ENCODE data around the gene TBC1D14. TPM values are rescaled to one million over a fixed set of nuclear protein-coding genes. Genes with fewer than 3 reads are reported as not detected.

Gene TBC1D14
- total and polyA plus RNA-seq, 9 of the 15 experiments (the other 6 are each of a cell fraction or from before 2014, with no cell fraction given), result 2.1 to 59.6 (median 44.8) TPM

DNA sequence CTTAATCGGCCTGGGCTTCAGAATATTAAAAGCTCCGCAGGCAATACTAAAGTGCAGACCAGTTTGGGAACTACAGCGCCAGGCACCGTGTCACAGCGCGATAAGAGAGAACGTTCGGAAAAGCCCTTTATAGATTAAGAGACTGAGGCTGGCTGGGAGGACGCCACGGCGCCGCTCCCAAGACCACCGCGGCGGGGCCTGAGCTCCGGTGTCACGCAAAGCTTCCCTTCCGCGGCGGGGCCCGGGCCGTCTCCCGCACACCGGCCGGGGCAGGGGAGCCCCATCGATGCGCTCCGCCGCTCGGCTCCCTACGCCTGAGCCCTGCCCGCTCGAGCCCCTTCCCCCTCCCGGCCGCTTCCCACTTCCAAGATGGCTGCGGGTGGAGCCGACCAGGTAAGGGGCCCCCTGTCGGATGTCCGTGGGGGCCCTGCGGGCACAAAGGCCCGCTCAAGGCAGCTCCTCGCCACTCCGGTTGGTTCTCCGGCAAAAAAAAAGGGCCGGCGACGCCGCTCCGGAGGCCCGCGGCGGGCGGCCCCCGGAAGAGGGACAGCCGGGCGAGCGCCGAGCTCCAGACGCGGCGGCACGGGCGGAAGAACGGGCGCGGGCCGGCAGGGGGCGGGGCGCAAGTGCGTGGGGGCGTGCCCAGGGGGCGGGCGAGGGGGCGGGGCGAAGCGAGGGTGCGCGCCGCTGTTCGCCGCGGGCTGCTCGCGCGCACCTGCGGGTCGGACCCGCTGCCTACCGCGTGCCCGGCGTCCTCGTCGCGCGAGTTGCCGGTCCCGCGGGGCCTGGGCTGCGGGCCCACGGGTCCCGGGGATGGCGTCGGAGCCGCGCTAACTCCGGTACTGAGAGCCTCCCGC, at the start of gene TBC1D14 (continued):
- TF ChIP-seq, protein P1, sequence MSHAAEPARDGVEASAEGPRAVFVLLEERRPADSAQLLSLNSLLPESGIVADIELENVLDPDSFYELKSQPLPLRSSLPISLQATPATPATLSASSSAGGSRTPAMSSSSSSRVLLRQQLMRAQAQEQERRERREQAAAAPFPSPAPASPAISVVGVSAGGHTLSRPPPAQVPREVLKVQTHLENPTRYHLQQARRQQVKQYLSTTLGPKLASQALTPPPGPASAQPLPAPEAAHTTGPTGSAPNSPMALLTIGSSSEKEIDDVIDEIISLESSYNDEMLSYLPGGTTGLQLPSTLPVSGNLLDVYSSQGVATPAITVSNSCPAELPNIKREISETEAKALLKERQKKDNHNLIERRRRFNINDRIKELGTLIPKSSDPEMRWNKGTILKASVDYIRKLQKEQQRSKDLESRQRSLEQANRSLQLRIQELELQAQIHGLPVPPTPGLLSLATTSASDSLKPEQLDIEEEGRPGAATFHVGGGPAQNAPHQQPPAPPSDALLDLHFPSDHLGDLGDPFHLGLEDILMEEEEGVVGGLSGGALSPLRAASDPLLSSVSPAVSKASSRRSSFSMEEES (CRISPR knock-in tag; IDR thresholded peaks at IDR 0.05), result no peak
- TF ChIP-seq POLR2G (IDR thresholded peaks at IDR 0.05; ENCODE audit: low read depth, low read length) (peak; percentile 96), CBFA2T3 (IDR thresholded peaks at IDR 0.05) (peak; percentile 36), STAT5B (CRISPR knock-in tag; IDR thresholded peaks at IDR 0.05) (no peak), CEBPB (tag; IDR thresholded peaks at IDR 0.05) (no peak; the same call in 1 of the 2 replicates), ELF2 (CRISPR knock-in tag; IDR thresholded peaks at IDR 0.05) (peak; percentile 99), RNF2 (IDR thresholded peaks at IDR 0.05) (0 out of 2 replicates have a peak, but pooled peaks have one; percentile 16), NR2C2 (CRISPR knock-in tag; IDR thresholded peaks at IDR 0.05) (no peak), NR2C2 (tag; IDR thresholded peaks at IDR 0.05) (peak; percentile 81), PHF8 (IDR thresholded peaks at IDR 0.05; ENCODE audit: borderline replicate concordance, low read length) (peak; percentile 89), MYBL2 (IDR thresholded peaks at IDR 0.05; ENCODE audit: low read depth) (no peak), MYBL2 (CRISPR knock-in tag; IDR thresholded peaks at IDR 0.05; ENCODE audit: borderline replicate concordance) (no peak), ZNF12 (CRISPR knock-in tag; IDR thresholded peaks at IDR 0.05) (peak; percentile 65; the same call in 1 of the 2 replicates), KAT2B (IDR thresholded peaks at IDR 0.05; ENCODE audit: low read depth, low read length) (peak; percentile 87), BRCA1 (IDR thresholded peaks at IDR 0.05) (no peak), BRCA1 (CRISPR knock-in tag; IDR thresholded peaks at IDR 0.05) (no peak), ZNF696 (CRISPR knock-in tag; conservative IDR thresholded peaks at IDR 0.05) (no peak), ZNF316 (IDR thresholded peaks at IDR 0.05) (no peak), ZNF408 (CRISPR knock-in tag; IDR thresholded peaks at IDR 0.05; ENCODE audit: low read depth) (no peak), RBBP5 (IDR thresholded peaks at IDR 0.05; ENCODE audit: borderline replicate concordance, insufficient read depth, low read length, poor library complexity, severe bottlenecking) (peak; percentile 97)
- TF ChIP-seq, protein P2, sequence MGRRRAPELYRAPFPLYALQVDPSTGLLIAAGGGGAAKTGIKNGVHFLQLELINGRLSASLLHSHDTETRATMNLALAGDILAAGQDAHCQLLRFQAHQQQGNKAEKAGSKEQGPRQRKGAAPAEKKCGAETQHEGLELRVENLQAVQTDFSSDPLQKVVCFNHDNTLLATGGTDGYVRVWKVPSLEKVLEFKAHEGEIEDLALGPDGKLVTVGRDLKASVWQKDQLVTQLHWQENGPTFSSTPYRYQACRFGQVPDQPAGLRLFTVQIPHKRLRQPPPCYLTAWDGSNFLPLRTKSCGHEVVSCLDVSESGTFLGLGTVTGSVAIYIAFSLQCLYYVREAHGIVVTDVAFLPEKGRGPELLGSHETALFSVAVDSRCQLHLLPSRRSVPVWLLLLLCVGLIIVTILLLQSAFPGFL (CRISPR knock-in tag; IDR thresholded peaks at IDR 0.05), result 0 out of 2 replicates have a peak, but pooled peaks have one; percentile 20
- TF ChIP-seq, protein P3, sequence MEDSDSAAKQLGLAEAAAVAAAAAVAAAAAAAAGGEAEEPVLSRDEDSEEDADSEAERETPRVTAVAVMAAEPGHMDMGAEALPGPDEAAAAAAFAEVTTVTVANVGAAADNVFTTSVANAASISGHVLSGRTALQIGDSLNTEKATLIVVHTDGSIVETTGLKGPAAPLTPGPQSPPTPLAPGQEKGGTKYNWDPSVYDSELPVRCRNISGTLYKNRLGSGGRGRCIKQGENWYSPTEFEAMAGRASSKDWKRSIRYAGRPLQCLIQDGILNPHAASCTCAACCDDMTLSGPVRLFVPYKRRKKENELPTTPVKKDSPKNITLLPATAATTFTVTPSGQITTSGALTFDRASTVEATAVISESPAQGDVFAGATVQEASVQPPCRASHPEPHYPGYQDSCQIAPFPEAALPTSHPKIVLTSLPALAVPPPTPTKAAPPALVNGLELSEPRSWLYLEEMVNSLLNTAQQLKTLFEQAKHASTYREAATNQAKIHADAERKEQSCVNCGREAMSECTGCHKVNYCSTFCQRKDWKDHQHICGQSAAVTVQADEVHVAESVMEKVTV (CRISPR knock-in tag; IDR thresholded peaks at IDR 0.05), result 0 out of 2 replicates have a peak, but pooled peaks have one; percentile 12
- TF ChIP-seq, protein P4, sequence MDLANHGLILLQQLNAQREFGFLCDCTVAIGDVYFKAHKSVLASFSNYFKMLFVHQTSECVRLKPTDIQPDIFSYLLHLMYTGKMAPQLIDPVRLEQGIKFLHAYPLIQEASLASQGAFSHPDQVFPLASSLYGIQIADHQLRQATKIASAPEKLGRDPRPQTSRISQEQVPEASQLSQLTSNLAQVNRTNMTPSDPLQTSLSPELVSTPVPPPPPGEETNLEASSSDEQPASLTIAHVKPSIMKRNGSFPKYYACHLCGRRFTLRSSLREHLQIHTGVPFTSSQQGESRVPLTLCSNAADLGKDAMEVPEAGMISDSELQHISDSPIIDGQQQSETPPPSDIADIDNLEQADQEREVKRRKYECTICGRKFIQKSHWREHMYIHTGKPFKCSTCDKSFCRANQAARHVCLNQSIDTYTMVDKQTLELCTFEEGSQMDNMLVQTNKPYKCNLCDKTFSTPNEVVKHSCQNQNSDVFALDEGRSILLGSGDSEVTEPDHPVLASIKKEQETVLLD (IDR thresholded peaks at IDR 0.05), result no peak

Measured in K562 (cell line).